Adrenal gland (tissue), 5 donors: ENCODE measurements around the gene HSF4.

Experiments
- POLR2A ChIP-seq, 2 donors: fragments of 450-650 bp; IDR thresholded peaks; one replicate each; pipeline ENCODE4 v1.6.1; 2017; ENCODE audit warnings: antibody characterized with exemption in 2 of 2, mild to moderate bottlenecking in 2 of 2, moderate library complexity in 1 of 2
- TF ChIP-seq, protein P1 (sequence below), 6 experiments: fragments of 450-650 bp in 4 of 6; fragments of 200-600 bp in 2 of 6; sonication (generic) in 1 of 6; IDR thresholded peaks; 1 replicate in 5 of 6; 2 replicates in 1 of 6; pipeline versions ENCODE4 v1.5.1 to v1.8.0; 2016 to 2021; ENCODE audit warnings: antibody characterized with exemption in 6 of 6, mild to moderate bottlenecking in 2 of 6, moderate library complexity in 1 of 6
- donor health status: DM: no; HTN: no; CAD: no.

DNA sequence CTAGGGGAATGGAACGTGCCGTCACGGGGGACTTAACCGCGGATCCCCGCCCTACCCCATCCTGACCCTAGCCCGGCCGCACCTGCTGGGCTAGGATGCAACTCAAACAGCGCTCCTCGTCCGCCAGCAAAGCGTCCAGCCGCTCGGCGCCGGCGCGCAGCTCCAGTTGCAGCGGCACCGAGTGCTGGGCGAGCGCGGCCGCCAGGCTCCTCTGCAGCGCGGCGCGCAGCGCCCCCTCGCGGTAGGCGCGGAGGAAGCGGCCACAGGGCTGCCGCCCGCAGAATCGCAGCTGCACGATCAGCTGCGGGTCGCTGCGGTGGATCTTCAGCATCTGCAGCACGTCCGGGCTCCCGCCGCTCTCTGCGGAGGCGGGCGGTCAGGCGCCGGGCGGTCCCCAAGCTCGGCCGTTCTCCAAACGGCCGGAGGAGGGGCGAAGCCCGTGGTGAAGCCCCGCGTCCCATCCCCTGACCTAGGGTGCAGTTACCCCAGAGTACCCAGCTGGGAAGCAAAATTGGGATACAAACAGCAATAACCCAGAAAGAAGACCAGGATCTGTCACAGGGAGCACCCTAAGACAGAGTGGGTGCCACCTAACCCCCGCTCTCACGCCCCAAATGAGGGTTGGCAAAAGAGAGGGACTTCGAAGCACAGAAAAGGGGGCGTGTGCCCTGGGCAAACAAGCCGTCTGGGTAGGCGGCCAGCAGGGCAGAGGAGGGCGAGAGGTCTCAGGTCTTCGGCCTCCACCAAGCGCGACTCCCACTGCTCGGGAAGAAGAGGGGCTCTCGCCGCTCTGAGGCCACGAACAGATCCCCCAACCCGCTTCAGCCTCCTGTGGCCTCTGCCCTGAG is 9.0 kb upstream of the HSF4 start:
- TF ChIP-seq POLR2A (IDR thresholded peaks at IDR 0.05) = no peak
- TF ChIP-seq, protein P1, sequence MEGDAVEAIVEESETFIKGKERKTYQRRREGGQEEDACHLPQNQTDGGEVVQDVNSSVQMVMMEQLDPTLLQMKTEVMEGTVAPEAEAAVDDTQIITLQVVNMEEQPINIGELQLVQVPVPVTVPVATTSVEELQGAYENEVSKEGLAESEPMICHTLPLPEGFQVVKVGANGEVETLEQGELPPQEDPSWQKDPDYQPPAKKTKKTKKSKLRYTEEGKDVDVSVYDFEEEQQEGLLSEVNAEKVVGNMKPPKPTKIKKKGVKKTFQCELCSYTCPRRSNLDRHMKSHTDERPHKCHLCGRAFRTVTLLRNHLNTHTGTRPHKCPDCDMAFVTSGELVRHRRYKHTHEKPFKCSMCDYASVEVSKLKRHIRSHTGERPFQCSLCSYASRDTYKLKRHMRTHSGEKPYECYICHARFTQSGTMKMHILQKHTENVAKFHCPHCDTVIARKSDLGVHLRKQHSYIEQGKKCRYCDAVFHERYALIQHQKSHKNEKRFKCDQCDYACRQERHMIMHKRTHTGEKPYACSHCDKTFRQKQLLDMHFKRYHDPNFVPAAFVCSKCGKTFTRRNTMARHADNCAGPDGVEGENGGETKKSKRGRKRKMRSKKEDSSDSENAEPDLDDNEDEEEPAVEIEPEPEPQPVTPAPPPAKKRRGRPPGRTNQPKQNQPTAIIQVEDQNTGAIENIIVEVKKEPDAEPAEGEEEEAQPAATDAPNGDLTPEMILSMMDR (IDR thresholded peaks at IDR 0.05) = peak; percentile 55 to 99 (median 82)
